ENCODE data around the gene UBE2G2.

The UBE2G2 gene

GRCh38 chr21:44778094-44778493 is 23.5 kb downstream of the UBE2G2 start:
- H4K91ac ChIP-seq (ENCODE audit: low read depth, low read length, poor library complexity) = no peak overlapping the region
- H3K9me3 ChIP-seq (replicated peaks in 1 of 2; ENCODE audit: control insufficient read depth in 2 of 2, insufficient read depth in 1 of 2, low read depth in 1 of 2, low read length in 2 of 2) = peaks cover 0 to 1% of the 10 kb centered on the region in 2 donors
- no peak overlapping the region for H2BK12ac ChIP-seq (ENCODE audit: low read length)
- H3K4me1 ChIP-seq (ENCODE audit: control insufficient read depth in 2 of 2, insufficient read depth in 1 of 2, low read depth in 1 of 2, low read length in 2 of 2) = no peaks in the 10 kb centered on the region
- no peak overlapping the region for H3K4ac ChIP-seq (ENCODE audit: low read length)
- H3K9ac ChIP-seq (ENCODE audit: low read depth, low read length, poor library complexity) = no peak overlapping the region
- H2BK15ac ChIP-seq (ENCODE audit: low read length) = no peak overlapping the region
- no peak overlapping the region for H2AFZ ChIP-seq (ENCODE audit: low read length)
- H3K36me3 ChIP-seq (replicated peaks in 1 of 2; ENCODE audit: control insufficient read depth in 2 of 2, insufficient read depth in 2 of 2, low read length in 2 of 2) = peaks cover 19 to 81% of the 10 kb centered on the region in 2 donors
- H3K27me3 ChIP-seq (ENCODE audit: control insufficient read depth in 3 of 3, insufficient read depth in 3 of 3, low read depth in 1 of 3, low read length in 3 of 3) = no peaks in the 10 kb centered on the region
- H3K79me1 ChIP-seq (ENCODE audit: low read depth, low read length) = peaks cover 2% of the 10 kb centered on the region
- no peak overlapping the region for H3K4me2 ChIP-seq (ENCODE audit: insufficient read depth, low read length, poor library complexity, severe bottlenecking)
- no peak for DNase-seq (ENCODE audit: low spot score)
- H4K8ac ChIP-seq (ENCODE audit: low read depth, low read length) = no peak overlapping the region
- no peak overlapping the region for H3K4me3 ChIP-seq (ENCODE audit: low read length in 2 of 2)
- H3K27ac ChIP-seq (replicated peaks; ENCODE audit: low read length) = no peak overlapping the region
- no peak overlapping the region for H3K23ac ChIP-seq (ENCODE audit: low read depth, low read length, poor library complexity)
- H2BK120ac ChIP-seq (ENCODE audit: low read depth, low read length) = no peak overlapping the region
- no CpG with 5 or more reads among the region's 5 CpGs for WGBS, 2 donors (ENCODE audit: extremely low coverage in 2 of 2, insufficient read length in 2 of 2, insufficient replicate concordance in 1 of 2)
- no peak overlapping the region for H2AK5ac ChIP-seq (ENCODE audit: low read depth, low read length)
- no peak overlapping the region for H3K18ac ChIP-seq (ENCODE audit: low read length)
- H2BK5ac ChIP-seq (ENCODE audit: low read length) = no peak overlapping the region
- H3K14ac ChIP-seq (ENCODE audit: low read length) = no peak overlapping the region

DNA sequence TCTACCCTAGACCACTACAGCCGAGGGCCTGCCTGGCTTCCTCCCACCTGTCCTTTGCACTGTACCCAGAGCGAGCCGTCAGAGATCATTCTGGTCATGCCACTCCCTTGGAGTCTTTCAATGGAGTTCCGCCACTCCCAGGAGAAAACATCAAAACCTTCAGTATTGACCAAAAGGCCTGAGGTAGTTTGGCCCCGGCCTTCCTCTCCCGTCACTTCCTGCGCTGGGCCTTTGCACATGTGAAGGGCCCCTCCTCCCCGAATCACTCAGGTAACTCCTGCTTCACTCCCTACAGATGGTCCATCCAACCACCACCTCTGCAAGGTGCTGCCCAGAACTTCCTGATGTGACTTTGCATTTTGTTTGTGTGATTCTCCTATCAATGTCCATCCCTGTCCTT is 26.6 kb downstream of the UBE2G2 start:
- no peak overlapping the region for H3K27ac ChIP-seq (replicated peaks; ENCODE audit: low read length)
- no peak overlapping the region for H2BK5ac ChIP-seq (ENCODE audit: low read length)
- no peak overlapping the region for H3K4me3 ChIP-seq (ENCODE audit: low read length in 2 of 2)
- no peak overlapping the region for H2BK15ac ChIP-seq (ENCODE audit: low read length)
- H4K91ac ChIP-seq (ENCODE audit: low read depth, low read length, poor library complexity) = no peak overlapping the region
- H3K9me3 ChIP-seq (replicated peaks in 1 of 2; ENCODE audit: control insufficient read depth in 2 of 2, insufficient read depth in 1 of 2, low read depth in 1 of 2, low read length in 2 of 2) = no peaks in the 10 kb centered on the region
- H2AK5ac ChIP-seq (ENCODE audit: low read depth, low read length) = no peak overlapping the region
- H3K4me1 ChIP-seq (ENCODE audit: control insufficient read depth in 2 of 2, insufficient read depth in 1 of 2, low read depth in 1 of 2, low read length in 2 of 2) = no peaks in the 10 kb centered on the region
- no peaks in the 10 kb centered on the region for H3K27me3 ChIP-seq (ENCODE audit: control insufficient read depth in 3 of 3, insufficient read depth in 3 of 3, low read depth in 1 of 3, low read length in 3 of 3)
- peaks cover 2% of the 10 kb centered on the region for H3K79me1 ChIP-seq (ENCODE audit: low read depth, low read length)
- no CpG with 5 or more reads among the region's 8 CpGs for WGBS, 2 donors (ENCODE audit: extremely low coverage in 2 of 2, insufficient read length in 2 of 2, insufficient replicate concordance in 1 of 2)
- H3K9ac ChIP-seq (ENCODE audit: low read depth, low read length, poor library complexity) = no peak overlapping the region
- H3K36me3 ChIP-seq (replicated peaks in 1 of 2; ENCODE audit: control insufficient read depth in 2 of 2, insufficient read depth in 2 of 2, low read length in 2 of 2) = peaks cover 30 to 90% of the 10 kb centered on the region in 2 donors
- no peak overlapping the region for H3K4ac ChIP-seq (ENCODE audit: low read length)
- no peak for DNase-seq (ENCODE audit: low spot score)
- H4K8ac ChIP-seq (ENCODE audit: low read depth, low read length) = no peak overlapping the region
- no peak overlapping the region for H3K18ac ChIP-seq (ENCODE audit: low read length)
- H3K14ac ChIP-seq (ENCODE audit: low read length) = no peak overlapping the region
- H2BK12ac ChIP-seq (ENCODE audit: low read length) = no peak overlapping the region
- no peak overlapping the region for H2BK120ac ChIP-seq (ENCODE audit: low read depth, low read length)
- no peak overlapping the region for H3K4me2 ChIP-seq (ENCODE audit: insufficient read depth, low read length, poor library complexity, severe bottlenecking)
- H3K23ac ChIP-seq (ENCODE audit: low read depth, low read length, poor library complexity) = peak overlapping the region; percentile 6
- H2AFZ ChIP-seq (ENCODE audit: low read length) = no peak overlapping the region

DNA sequence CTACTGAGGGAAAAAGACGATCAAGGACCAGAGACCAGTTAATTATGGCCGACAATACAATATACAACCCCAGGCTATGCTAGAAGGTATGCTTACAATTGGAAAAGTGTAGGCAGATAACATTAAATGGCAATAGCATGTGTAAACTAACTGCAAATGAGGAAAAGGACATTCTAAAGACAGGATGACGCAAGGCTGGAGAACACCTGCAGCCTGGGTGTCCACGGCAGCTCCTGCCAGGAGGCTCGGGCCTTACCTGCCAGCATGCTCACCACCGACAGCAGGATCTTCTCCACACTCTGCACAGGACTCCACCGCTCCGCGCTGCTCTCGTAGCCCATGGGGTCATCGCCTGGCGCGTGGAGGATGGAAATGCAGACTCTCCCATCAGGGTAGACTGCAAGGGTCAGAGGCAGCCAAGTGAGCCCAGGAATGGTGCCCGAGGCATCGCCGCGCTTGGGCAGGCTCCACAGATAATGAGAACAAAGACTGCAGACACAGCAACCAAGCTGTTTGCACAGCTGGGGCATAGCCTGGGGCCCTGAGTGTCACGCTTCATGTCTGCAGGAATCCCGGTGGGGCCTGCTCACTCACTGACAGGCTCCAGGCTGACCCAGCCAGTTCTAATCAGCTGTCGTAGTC is 28.2 kb downstream of the UBE2G2 start:
- no peak overlapping the region for H2BK120ac ChIP-seq (ENCODE audit: low read depth, low read length)
- H2BK12ac ChIP-seq (ENCODE audit: low read length) = no peak overlapping the region
- DNase-seq (ENCODE audit: low spot score) = no peak
- no peak overlapping the region for H2AK5ac ChIP-seq (ENCODE audit: low read depth, low read length)
- H4K91ac ChIP-seq (ENCODE audit: low read depth, low read length, poor library complexity) = no peak overlapping the region
- no peaks in the 10 kb centered on the region for H3K27me3 ChIP-seq (ENCODE audit: control insufficient read depth in 3 of 3, insufficient read depth in 3 of 3, low read depth in 1 of 3, low read length in 3 of 3)
- H2BK15ac ChIP-seq (ENCODE audit: low read length) = no peak overlapping the region
- H3K79me1 ChIP-seq (ENCODE audit: low read depth, low read length) = peaks cover 2% of the 10 kb centered on the region
- peaks cover 4 to 8% of the 10 kb centered on the region in 2 donors for H3K4me1 ChIP-seq (ENCODE audit: control insufficient read depth in 2 of 2, insufficient read depth in 1 of 2, low read depth in 1 of 2, low read length in 2 of 2)
- H2AFZ ChIP-seq (ENCODE audit: low read length) = no peak overlapping the region
- no peak overlapping the region for H3K4ac ChIP-seq (ENCODE audit: low read length)
- no peak overlapping the region for H3K18ac ChIP-seq (ENCODE audit: low read length)
- no peak overlapping the region for H3K9ac ChIP-seq (ENCODE audit: low read depth, low read length, poor library complexity)
- H3K36me3 ChIP-seq (replicated peaks in 1 of 2; ENCODE audit: control insufficient read depth in 2 of 2, insufficient read depth in 2 of 2, low read length in 2 of 2) = peaks cover 38 to 87% of the 10 kb centered on the region in 2 donors
- no peak overlapping the region for H4K8ac ChIP-seq (ENCODE audit: low read depth, low read length)
- WGBS, 2 donors (ENCODE audit: extremely low coverage in 2 of 2, insufficient read length in 2 of 2, insufficient replicate concordance in 1 of 2) = no CpG with 5 or more reads among the region's 20 CpGs
- H3K27ac ChIP-seq (replicated peaks; ENCODE audit: low read length) = no peak overlapping the region
- peak overlapping the region in 1 of 2 donors; percentile 36 for H3K4me3 ChIP-seq (ENCODE audit: low read length in 2 of 2)
- no peak overlapping the region for H3K14ac ChIP-seq (ENCODE audit: low read length)
- H3K23ac ChIP-seq (ENCODE audit: low read depth, low read length, poor library complexity) = no peak overlapping the region
- no peak overlapping the region for H3K4me2 ChIP-seq (ENCODE audit: insufficient read depth, low read length, poor library complexity, severe bottlenecking)
- H3K9me3 ChIP-seq (replicated peaks in 1 of 2; ENCODE audit: control insufficient read depth in 2 of 2, insufficient read depth in 1 of 2, low read depth in 1 of 2, low read length in 2 of 2) = no peaks in the 10 kb centered on the region
- no peak overlapping the region for H2BK5ac ChIP-seq (ENCODE audit: low read length)

- H3K36me3 ChIP-seq (replicated peaks in 1 of 2; ENCODE audit: control insufficient read depth in 2 of 2, insufficient read depth in 2 of 2, low read length in 2 of 2) = peaks cover 36 to 75% of the 10 kb centered on the region in 2 donors
These were observed 29.6 kb downstream of the UBE2G2 start for GRCh38 chr21:44771896-44772525.

More at GRCh38 chr21:44771896-44772525, 29.6 kb downstream of the UBE2G2 start:
- peaks cover 12 to 17% of the 10 kb centered on the region in 2 donors for H3K4me1 ChIP-seq (ENCODE audit: control insufficient read depth in 2 of 2, insufficient read depth in 1 of 2, low read depth in 1 of 2, low read length in 2 of 2)
- no peak overlapping the region for H2BK120ac ChIP-seq (ENCODE audit: low read depth, low read length)
- H2AK5ac ChIP-seq (ENCODE audit: low read depth, low read length) = no peak overlapping the region
- no peak overlapping the region for H2BK12ac ChIP-seq (ENCODE audit: low read length)
- no peak overlapping the region for H2BK5ac ChIP-seq (ENCODE audit: low read length)
- H3K9ac ChIP-seq (ENCODE audit: low read depth, low read length, poor library complexity) = peak overlapping the region; percentile 24
- H3K79me1 ChIP-seq (ENCODE audit: low read depth, low read length) = no peaks in the 10 kb centered on the region
- H2AFZ ChIP-seq (ENCODE audit: low read length) = no peak overlapping the region
- H3K18ac ChIP-seq (ENCODE audit: low read length) = no peak overlapping the region
- peak overlapping the region; percentile 4 for H3K14ac ChIP-seq (ENCODE audit: low read length)
- H3K27me3 ChIP-seq (ENCODE audit: control insufficient read depth in 3 of 3, insufficient read depth in 3 of 3, low read depth in 1 of 3, low read length in 3 of 3) = no peaks in the 10 kb centered on the region
- WGBS, 2 donors (ENCODE audit: extremely low coverage in 2 of 2, insufficient read length in 2 of 2, insufficient replicate concordance in 1 of 2) = no CpG with 5 or more reads among the region's 17 CpGs
- no peaks in the 10 kb centered on the region for H3K9me3 ChIP-seq (replicated peaks in 1 of 2; ENCODE audit: control insufficient read depth in 2 of 2, insufficient read depth in 1 of 2, low read depth in 1 of 2, low read length in 2 of 2)
- H3K4me2 ChIP-seq (ENCODE audit: insufficient read depth, low read length, poor library complexity, severe bottlenecking) = no peak overlapping the region
- no peak for DNase-seq (ENCODE audit: low spot score)
- H3K4me3 ChIP-seq (ENCODE audit: low read length in 2 of 2) = peak overlapping the region in 1 of 2 donors; percentile 61
- no peak overlapping the region for H2BK15ac ChIP-seq (ENCODE audit: low read length)
- no peak overlapping the region for H4K91ac ChIP-seq (ENCODE audit: low read depth, low read length, poor library complexity)
- peak overlapping the region; percentile 39 for H3K4ac ChIP-seq (ENCODE audit: low read length)
- no peak overlapping the region for H4K8ac ChIP-seq (ENCODE audit: low read depth, low read length)
- no peak overlapping the region for H3K23ac ChIP-seq (ENCODE audit: low read depth, low read length, poor library complexity)
- no peak overlapping the region for H3K27ac ChIP-seq (replicated peaks; ENCODE audit: low read length)
